Effector memory CD4-positive, alpha-beta T cell (primary cell): Measurements from ENCODE around the gene OR4D1.
"Not testable (repeated sequence)": the region's sequence is repeated elsewhere in the genome, so short reads cannot be mapped to it uniquely, and the experiment has no call there.

Source experiments
- DNase-seq, 3 donors: peaks; one replicate each; pipeline ENCODE4 v3.0.0-alpha.2; 2020
- H3K27ac ChIP-seq: 2 replicates; pipeline ENCODE4 v1.7.0; 2013; ENCODE audit warnings: mild to moderate bottlenecking, low read length, moderate library complexity; ENCODE audit not compliant: insufficient read depth, poor library complexity, severe bottlenecking
- H3K27me3 ChIP-seq: replicated peaks from 2 replicates; pipeline ENCODE4 v1.7.0; 2013; ENCODE audit warnings: mild to moderate bottlenecking, low read length; ENCODE audit not compliant: insufficient read depth, control insufficient read depth, poor library complexity, severe bottlenecking
- H3K36me3 ChIP-seq: 2 replicates; pipeline ENCODE4 v1.7.0; 2013; ENCODE audit warnings: mild to moderate bottlenecking, low read length, moderate library complexity; ENCODE audit not compliant: control insufficient read depth, insufficient read depth
- H3K4me1 ChIP-seq: 2 replicates; pipeline ENCODE4 v1.7.0; 2013; ENCODE audit warnings: low read length, mild to moderate bottlenecking; ENCODE audit not compliant: control insufficient read depth, insufficient read depth, poor library complexity, severe bottlenecking
- H3K4me3 ChIP-seq: 2 replicates; pipeline ENCODE4 v1.7.0; 2013; ENCODE audit warnings: low read length, low read depth, mild to moderate bottlenecking; ENCODE audit not compliant: insufficient read depth, poor library complexity, severe bottlenecking
- H3K9me3 ChIP-seq: 2 replicates; pipeline ENCODE4 v1.7.0; 2013; ENCODE audit warnings: mild to moderate bottlenecking, low read length, moderate library complexity; ENCODE audit not compliant: control insufficient read depth

The OR4D1 gene

DNA sequence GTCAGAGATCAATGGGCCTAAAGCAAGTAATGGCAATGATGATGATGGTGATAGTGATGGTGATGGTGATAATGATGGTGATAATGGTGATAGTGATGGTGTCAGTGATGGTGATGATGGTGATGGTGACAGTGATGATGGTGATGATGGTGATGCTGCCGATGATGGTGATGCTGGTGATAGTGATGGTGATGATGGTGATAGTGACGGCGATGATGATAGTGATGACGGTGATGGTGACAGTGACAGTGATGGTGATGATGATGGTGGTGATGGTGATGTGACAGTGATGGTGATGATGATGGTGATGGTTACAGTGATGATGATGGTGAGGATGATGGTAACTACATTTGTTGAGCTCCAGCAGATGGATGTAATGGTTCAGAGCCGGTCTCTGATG lies 30.8 kb upstream of the OR4D1 start:
- DNase-seq: no peak
- Histone ChIP-seq H3K27me3 (no peaks in the 10 kb centered on the region), H3K9me3 (no peaks in the 10 kb centered on the region), H3K27ac (no peak overlapping the region), H3K4me1 (no peaks in the 10 kb centered on the region), H3K36me3 (no peaks in the 10 kb centered on the region), H3K4me3 (no peak overlapping the region)

DNA sequence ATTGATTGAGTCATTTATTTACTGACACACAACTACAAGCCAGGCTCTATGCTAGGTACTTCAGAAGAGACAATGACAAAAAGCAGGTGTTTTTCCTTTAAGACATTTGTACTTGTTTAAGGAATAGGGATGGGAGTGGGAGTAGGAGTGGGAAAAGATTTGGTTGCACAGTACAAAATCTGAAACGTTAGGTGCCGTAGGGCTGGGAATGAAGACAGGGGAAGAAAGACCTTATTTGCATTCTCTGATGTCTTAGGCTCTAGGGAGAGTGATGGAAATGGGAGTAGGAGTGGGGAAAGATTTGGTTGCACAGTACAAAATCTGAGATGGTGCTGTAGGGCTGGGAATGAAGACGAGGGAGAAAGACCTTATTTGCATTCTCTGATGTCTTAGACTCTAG lies 28.7 kb upstream of the OR4D1 start:
- Histone ChIP-seq H3K27ac (no peak overlapping the region), H3K9me3 (no peaks in the 10 kb centered on the region), H3K4me1 (no peaks in the 10 kb centered on the region), H3K36me3 (no peaks in the 10 kb centered on the region), H3K4me3 (no peak overlapping the region), H3K27me3 (no peaks in the 10 kb centered on the region)
- DNase-seq: no peak

DNA sequence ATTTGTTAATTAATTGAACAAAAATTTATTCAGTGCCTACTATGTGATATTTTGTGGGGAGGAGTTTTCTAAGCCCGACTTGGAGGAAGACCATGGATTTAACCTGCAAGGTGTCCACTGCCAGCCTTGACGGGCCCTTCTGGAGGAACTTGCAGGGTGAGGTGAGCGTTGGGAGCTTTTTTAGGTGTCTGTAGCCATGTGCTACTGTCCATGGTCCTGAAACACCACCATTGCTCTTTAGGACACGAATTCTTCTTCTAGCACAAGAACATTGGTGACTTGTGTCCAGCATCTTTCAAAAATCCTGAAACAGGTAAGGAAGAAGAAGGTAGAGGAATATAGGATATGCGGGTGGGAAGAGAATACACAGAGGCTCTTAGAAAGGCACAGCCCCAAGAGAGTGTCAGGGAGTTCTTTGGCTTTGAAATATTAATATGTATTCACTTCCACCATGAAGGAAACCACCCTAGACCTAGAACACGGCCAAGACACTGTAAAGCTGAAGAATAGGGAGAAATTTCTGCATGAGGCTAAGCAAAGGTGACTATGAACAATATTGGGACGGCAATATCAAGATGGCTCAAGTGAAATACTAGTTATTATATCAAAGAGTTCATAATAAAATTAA lies 27.9 kb upstream of the OR4D1 start:
- Histone ChIP-seq H3K36me3 (no peaks in the 10 kb centered on the region), H3K27me3 (no peaks in the 10 kb centered on the region), H3K9me3 (no peaks in the 10 kb centered on the region), H3K4me3 (no peak overlapping the region), H3K27ac (no peak overlapping the region), H3K4me1 (no peaks in the 10 kb centered on the region)
- peak in 1 of 3 donors; percentile 27 for DNase-seq

DNA sequence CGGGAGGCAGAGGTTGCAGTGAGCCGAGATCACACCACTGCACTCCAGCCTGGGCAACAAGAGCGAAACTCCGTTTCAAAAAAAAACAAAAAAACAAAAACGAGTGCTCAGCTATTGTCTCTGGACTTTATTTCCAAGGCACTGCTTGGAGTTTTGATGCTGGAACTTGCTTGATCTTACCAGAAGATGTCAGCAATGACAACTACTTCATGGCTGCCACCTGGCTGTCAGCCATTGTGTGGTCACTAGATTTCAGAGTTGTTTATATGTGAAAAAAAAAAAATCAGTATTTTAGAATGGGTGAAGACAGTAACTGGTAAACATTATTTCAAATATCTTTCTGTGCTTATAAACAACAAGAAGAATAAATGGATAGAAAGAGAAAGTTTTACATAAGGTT lies 26.3 kb upstream of the OR4D1 start:
- DNase-seq: peak in 2 of 3 donors; percentile 9 to 25
- H3K4me1 ChIP-seq: no peaks in the 10 kb centered on the region
- no peaks in the 10 kb centered on the region for H3K9me3 ChIP-seq
- no peaks in the 10 kb centered on the region for H3K27me3 ChIP-seq
- H3K27ac ChIP-seq: no peak overlapping the region
- H3K4me3 ChIP-seq: no peak overlapping the region
- H3K36me3 ChIP-seq: no peaks in the 10 kb centered on the region

DNA sequence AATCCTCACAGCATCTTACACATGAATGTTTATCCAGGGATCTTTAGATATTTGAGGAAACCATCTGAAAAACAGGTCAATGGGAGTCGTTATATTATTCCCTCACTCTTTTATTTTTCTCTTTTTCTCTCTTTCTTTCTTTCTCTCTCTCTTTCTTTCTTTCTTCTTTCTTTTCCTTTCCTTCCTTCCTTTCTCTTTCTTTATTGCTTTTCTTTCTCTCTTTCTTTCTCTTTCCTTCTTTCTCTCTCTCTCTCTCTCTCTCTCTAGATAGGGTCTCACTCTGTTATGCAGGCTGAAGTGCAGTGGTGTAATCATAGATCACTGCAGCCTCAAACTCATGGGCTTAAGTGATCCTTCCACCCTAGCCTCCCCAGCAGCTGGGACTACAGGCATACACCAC lies 20.3 kb upstream of the OR4D1 start:
- Histone ChIP-seq H3K4me1 (no peaks in the 10 kb centered on the region), H3K4me3 (no peak overlapping the region), H3K27me3 (no peaks in the 10 kb centered on the region), H3K36me3 (no peaks in the 10 kb centered on the region), H3K9me3 (no peaks in the 10 kb centered on the region), H3K27ac (no peak overlapping the region)
- no peak for DNase-seq

DNA sequence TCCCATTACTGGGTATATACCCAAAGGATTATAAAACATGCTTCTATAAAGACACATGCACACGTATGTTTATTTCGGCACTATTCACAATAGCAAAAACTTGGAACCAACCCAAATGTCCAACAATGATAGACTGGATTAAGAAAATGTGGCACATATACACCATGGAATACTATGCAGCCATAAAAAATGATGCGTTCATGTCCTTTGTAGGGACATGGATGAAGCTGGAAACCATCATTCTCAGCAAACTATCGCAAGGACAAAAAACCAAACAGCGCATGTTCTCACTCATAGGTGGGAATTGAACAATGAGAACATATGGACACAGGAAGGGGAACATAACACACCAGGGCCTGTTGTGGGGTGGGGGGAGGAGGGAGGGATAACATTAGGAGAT lies 15.5 kb upstream of the OR4D1 start:
- not testable (repeated sequence) for H3K36me3 ChIP-seq, H3K27ac ChIP-seq, H3K4me1 ChIP-seq, DNase-seq, H3K27me3 ChIP-seq, H3K9me3 ChIP-seq, H3K4me3 ChIP-seq

DNA sequence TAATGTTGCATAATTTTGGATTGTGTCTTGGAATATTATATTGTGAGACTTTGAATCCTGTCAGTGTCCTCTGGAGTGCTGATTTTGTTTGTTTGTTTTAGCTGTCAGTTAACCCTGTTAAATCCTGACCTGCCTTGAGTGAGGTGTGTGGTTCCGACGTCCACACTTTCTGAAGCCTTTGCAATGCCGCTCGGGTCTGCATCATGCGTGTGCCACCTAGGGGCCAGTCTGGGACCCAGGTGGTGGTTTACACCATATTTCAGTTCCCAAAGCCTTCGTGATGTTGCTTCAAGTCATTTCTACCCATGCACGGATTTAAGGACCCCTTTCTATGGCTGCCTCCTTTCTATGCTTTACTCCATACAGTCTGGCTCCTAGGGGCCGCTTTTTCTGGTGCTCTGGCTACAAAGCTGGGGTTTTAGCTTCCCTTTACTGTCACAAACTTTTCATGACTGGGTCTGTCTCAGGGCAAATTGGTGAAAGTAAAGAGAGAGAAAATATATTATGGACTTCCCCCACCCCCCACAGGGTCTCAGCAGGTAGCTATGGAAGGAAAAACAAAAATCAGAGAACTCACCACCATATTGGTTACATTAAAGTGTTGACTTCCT lies 11.4 kb upstream of the OR4D1 start:
- Histone ChIP-seq H3K27me3 (no peaks in the 10 kb centered on the region), H3K4me3 (no peak overlapping the region), H3K9me3 (no peaks in the 10 kb centered on the region), H3K36me3 (no peaks in the 10 kb centered on the region), H3K4me1 (no peaks in the 10 kb centered on the region), H3K27ac (no peak overlapping the region)
- no peak for DNase-seq

DNA sequence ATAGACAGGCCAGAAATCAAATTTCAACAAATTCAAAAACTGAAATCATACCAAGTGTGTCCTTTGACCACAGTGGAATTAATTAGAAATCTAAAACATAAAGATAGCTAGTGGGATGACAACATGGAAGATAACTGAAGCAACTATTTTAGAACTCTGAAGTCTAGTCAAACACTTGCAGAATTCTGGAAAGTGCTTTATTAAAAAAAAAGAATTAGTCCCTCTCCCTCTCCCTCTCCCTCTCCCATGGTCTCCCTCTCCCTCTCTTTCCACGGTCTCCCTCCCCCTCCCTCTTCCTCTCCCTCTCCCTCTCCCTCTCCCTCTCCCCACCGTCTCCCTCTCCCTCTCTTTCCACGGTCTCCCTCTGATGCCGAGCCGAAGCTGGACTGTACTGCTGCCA lies 6.7 kb upstream of the OR4D1 start:
- no peak overlapping the region for H3K4me3 ChIP-seq
- no peaks in the 10 kb centered on the region for H3K36me3 ChIP-seq
- no peaks in the 10 kb centered on the region for H3K4me1 ChIP-seq
- H3K27ac ChIP-seq: no peak overlapping the region
- no peaks in the 10 kb centered on the region for H3K27me3 ChIP-seq
- peaks cover 3% of the 10 kb centered on the region for H3K9me3 ChIP-seq
- DNase-seq: no peak

DNA sequence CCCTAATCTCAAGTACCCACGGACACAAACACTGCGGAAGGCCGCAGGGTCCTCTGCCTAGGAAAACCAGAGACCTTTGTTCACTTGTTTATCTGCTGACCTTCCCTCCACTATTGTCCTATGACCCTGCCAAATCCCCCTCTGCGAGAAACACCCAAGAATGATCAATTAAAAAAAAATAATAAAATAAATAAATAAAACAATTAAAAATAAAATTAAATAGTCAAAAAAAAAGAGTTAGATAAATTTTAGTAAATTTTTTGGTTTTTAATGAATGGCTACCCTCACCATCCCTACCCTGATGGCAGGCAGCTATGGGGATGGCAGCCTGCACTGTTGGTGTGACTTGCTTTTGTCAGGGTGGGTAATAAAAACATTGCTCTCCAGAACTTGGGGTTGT lies 4.8 kb upstream of the OR4D1 start:
- H3K9me3 ChIP-seq, H3K4me1 ChIP-seq, H3K36me3 ChIP-seq, H3K27ac ChIP-seq, H3K4me3 ChIP-seq, DNase-seq, H3K27me3 ChIP-seq: not testable (repeated sequence)

DNA sequence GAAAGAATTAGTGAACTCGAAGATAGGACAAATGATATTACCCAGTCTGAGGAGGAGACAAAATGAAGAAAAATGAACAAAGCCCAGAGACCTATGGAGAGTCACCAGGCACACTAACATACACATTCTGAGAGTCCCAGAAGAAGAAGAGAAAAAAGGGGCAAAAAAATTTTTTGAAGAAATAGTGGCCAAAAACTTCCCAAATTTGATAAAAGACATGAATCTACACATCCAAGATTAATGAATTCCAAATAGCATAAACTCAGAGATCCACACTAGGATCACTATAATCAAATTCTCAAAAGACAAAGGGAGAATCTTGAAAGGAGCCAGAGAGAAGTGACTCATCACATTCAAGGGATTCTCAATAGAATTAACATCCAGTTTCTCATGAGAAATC lies 3.4 kb upstream of the OR4D1 start:
- Histone ChIP-seq H3K4me1 (no peaks in the 10 kb centered on the region), H3K36me3 (no peaks in the 10 kb centered on the region), H3K9me3 (peaks cover 3% of the 10 kb centered on the region), H3K27ac (no peak overlapping the region), H3K27me3 (no peaks in the 10 kb centered on the region), H3K4me3 (no peak overlapping the region)
- DNase-seq: no peak
